ENCODE measurements around the gene ZNF268. TPM values are rescaled to one million over a fixed set of nuclear protein-coding genes. Genes with fewer than 3 reads are reported as not detected.

The ZNF268 gene
- total and polyA plus RNA-seq, 4 donors = 3.3 to 33.8 (median 14.2) TPM

DNA sequence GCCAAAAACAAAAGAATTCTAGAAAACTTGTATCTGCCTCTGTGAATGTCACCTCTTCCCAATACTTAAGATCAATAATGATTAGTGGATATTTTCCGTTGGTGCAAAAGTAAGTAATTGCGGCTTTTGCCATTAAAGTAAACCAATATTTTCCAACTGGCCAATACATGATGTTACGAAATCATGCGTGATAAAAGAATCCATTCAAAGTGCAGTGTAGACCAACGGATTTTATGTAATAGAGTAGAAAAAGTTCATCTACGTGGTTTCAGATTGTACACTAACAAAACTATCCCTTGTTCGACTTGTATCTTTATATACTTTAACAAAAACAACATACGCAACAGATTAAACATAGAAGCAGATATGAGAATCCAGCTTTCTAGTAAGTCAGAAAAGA, 626 bp upstream of the ZNF268 start:
- Histone ChIP-seq H3K27ac (ENCODE audit: low read depth in 1 of 2, low read length in 1 of 2) (no peak overlapping the region), H3K4me1 (ENCODE audit: control insufficient read depth in 5 of 5, insufficient read depth in 5 of 5, low read length in 5 of 5) (peaks cover 0 to 9% (median 0%) of the 10 kb centered on the region in 5 donors), H3K9me3 (ENCODE audit: control insufficient read depth in 4 of 4, insufficient read depth in 3 of 4, low read length in 3 of 4) (peaks cover 0 to 33% (median 23%) of the 10 kb centered on the region in 4 donors), H3K9ac (ENCODE audit: insufficient read depth in 1 of 2, low read length in 2 of 2) (no peak overlapping the region), H3K36me3 (ENCODE audit: control insufficient read depth in 4 of 4, insufficient read depth in 4 of 4, low read length in 4 of 4) (peaks cover 12 to 38% (median 27%) of the 10 kb centered on the region in 4 donors), H3K4me3 (no peak overlapping the region), H3K27me3 (ENCODE audit: control insufficient read depth in 3 of 3, insufficient read depth in 3 of 3, low read length in 2 of 3) (no peaks in the 10 kb centered on the region)
- DNase-seq (no peak), ATAC-seq (ENCODE audit: insufficient read depth, low FRiP score) (no peak)
- 98% methylated on average over 8 of the region's 8 CpGs for WGBS, 2 donors
- TF ChIP-seq CTCF (IDR thresholded peaks at IDR 0.05; ENCODE audit: control extremely low read depth, extremely low read depth) = no peak

DNA sequence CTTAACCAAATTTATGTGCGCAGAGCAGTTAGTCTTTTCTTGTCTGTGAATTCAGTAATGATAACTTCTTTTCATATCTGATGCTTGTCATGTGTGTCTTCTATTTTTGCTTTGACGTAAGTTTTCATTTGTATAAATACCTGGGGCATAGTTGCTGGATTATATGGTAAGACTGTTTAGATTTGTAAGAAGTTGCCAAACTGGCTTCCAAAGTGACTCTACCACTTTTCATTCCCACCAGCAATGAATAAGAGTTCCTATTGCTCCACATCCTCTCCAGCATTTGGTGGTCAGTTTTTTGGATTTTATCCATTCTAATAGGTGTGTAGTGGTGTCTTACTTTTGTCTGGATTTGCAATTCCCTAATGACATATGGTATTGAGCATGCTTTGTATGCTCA, 8.9 kb downstream of the ZNF268 start:
- H3K27ac ChIP-seq (ENCODE audit: low read depth in 1 of 2, low read length in 1 of 2) = no peak overlapping the region
- DNase-seq (no peak), ATAC-seq (ENCODE audit: insufficient read depth, low FRiP score) (no peak)
- H3K4me3 ChIP-seq = no peak overlapping the region
- H3K9me3 ChIP-seq (ENCODE audit: control insufficient read depth in 4 of 4, insufficient read depth in 3 of 4, low read length in 3 of 4) = peaks cover 36 to 88% (median 57%) of the 10 kb centered on the region in 4 donors
- H3K4me1 ChIP-seq (ENCODE audit: control insufficient read depth in 5 of 5, insufficient read depth in 5 of 5, low read length in 5 of 5) = no peaks in the 10 kb centered on the region
- TF ChIP-seq CTCF (IDR thresholded peaks at IDR 0.05; ENCODE audit: control extremely low read depth, extremely low read depth) = no peak
- H3K27me3 ChIP-seq (ENCODE audit: control insufficient read depth in 3 of 3, insufficient read depth in 3 of 3, low read length in 2 of 3) = no peaks in the 10 kb centered on the region
- 98% methylated on average over 2 of the region's 2 CpGs for WGBS, 2 donors
- H3K36me3 ChIP-seq (ENCODE audit: control insufficient read depth in 4 of 4, insufficient read depth in 4 of 4, low read length in 4 of 4) = peaks cover 61 to 96% (median 82%) of the 10 kb centered on the region in 4 donors
- no peak overlapping the region for H3K9ac ChIP-seq (ENCODE audit: insufficient read depth in 1 of 2, low read length in 2 of 2)

GRCh38 chr12:133192847-133193246, 11.6 kb downstream of the ZNF268 start:
- TF ChIP-seq CTCF (IDR thresholded peaks at IDR 0.05; ENCODE audit: control extremely low read depth, extremely low read depth) = no peak
- peaks cover 48 to 82% (median 77%) of the 10 kb centered on the region in 4 donors for H3K36me3 ChIP-seq (ENCODE audit: control insufficient read depth in 4 of 4, insufficient read depth in 4 of 4, low read length in 4 of 4)
- no peak overlapping the region for H3K9ac ChIP-seq (ENCODE audit: insufficient read depth in 1 of 2, low read length in 2 of 2)
- DNase-seq (no peak), ATAC-seq (ENCODE audit: insufficient read depth, low FRiP score) (no peak)
- H3K9me3 ChIP-seq (ENCODE audit: control insufficient read depth in 4 of 4, insufficient read depth in 3 of 4, low read length in 3 of 4) = peaks cover 35 to 78% (median 49%) of the 10 kb centered on the region in 4 donors
- H3K27me3 ChIP-seq (ENCODE audit: control insufficient read depth in 3 of 3, insufficient read depth in 3 of 3, low read length in 2 of 3) = no peaks in the 10 kb centered on the region
- H3K27ac ChIP-seq (ENCODE audit: low read depth in 1 of 2, low read length in 1 of 2) = no peak overlapping the region
- WGBS, 2 donors = 96 to 100% methylated on average over 5 of the region's 5 CpGs
- H3K4me1 ChIP-seq (ENCODE audit: control insufficient read depth in 5 of 5, insufficient read depth in 5 of 5, low read length in 5 of 5) = no peaks in the 10 kb centered on the region
- no peak overlapping the region for H3K4me3 ChIP-seq

DNA sequence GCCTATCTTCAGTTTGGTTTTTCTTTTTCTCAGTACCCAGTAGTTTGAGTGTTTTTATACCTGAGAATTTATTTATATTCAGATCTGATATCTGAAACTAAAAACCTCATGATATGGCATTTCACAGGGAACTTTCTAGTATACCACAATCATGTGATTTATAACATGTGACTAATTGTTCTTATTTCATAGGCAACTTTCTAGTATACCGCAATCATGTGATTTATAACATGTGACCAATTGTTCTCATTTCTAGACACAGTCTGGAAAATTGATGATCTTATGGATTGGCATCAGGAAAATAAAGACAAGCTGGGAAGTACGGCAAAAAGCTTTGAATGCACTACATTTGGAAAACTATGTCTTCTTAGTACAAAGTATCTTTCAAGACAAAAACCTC, 20.6 kb downstream of the ZNF268 start:
- peaks cover 13 to 63% (median 52%) of the 10 kb centered on the region in 4 donors for H3K9me3 ChIP-seq (ENCODE audit: control insufficient read depth in 4 of 4, insufficient read depth in 3 of 4, low read length in 3 of 4)
- H3K36me3 ChIP-seq (ENCODE audit: control insufficient read depth in 4 of 4, insufficient read depth in 4 of 4, low read length in 4 of 4) = peaks cover 10 to 55% (median 39%) of the 10 kb centered on the region in 4 donors
- no peak overlapping the region for H3K4me3 ChIP-seq

More for the DNA sequence above, 20.6 kb downstream of the ZNF268 start:
- no peak for DNase-seq
- no peak for ATAC-seq (ENCODE audit: insufficient read depth, low FRiP score)
- Histone ChIP-seq H3K4me1 (ENCODE audit: control insufficient read depth in 5 of 5, insufficient read depth in 5 of 5, low read length in 5 of 5) (no peaks in the 10 kb centered on the region), H3K27ac (ENCODE audit: low read depth in 1 of 2, low read length in 1 of 2) (no peak overlapping the region), H3K9ac (ENCODE audit: insufficient read depth in 1 of 2, low read length in 2 of 2) (no peak overlapping the region), H3K27me3 (ENCODE audit: control insufficient read depth in 3 of 3, insufficient read depth in 3 of 3, low read length in 2 of 3) (no peaks in the 10 kb centered on the region)
- no peak for TF ChIP-seq CTCF (IDR thresholded peaks at IDR 0.05; ENCODE audit: control extremely low read depth, extremely low read depth)
- WGBS, 2 donors = 45 to 97% methylated on average over 2 of the region's 2 CpGs

All from lung (tissue), 12 donors.